Measurements from ENCODE around the gene DNAJC30.
A peak's percentile ranks its signal among the peaks of the same experiment; 100 is the strongest.

DNAJC30 gene

DNA sequence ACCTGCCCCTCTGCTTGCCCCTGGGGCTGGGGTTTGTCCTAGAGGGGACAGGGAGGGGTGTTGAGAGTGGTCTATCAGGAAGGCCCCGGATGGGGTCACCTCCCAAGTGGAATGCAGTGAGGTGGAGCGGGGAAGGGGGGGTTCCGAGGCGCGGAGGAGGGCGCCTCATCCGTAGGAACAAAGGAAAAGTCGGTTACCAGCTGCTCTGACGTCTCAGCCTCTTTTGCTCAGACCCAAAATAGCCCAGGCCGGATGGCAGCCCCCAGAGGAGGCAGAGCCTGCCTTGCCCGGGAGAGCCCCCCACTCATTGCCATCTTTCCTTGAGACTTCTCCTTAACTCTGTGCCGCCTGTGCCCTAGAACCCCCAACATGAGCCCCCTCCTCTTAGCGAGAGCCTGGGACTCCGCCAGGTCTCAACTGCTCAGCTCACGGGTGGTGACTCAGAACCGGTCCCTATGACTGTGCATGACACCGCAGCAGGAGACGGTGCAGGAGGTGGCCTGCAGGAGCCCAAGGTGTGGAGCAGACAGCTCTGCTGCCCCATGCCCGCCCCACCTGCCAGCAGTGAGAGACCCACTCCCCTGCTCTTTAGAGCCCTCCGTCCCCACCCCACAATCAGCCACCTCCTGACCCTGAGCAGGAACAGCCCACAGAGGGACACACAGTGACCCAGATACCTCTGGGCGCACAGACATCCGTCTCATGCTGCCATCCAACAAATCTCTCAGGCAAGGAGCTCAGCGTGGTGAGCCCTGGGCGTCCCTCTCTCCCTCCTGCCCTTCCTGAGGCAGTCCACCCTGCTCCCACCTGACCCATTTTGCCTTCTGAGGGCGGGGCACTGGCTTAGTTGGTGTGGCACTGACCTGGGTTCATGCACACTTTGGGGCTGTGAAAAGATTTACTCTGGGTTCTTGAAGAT, 23.1 kb upstream of the DNAJC30 start:
- no peaks in the 10 kb centered on the region for H3K36me3 ChIP-seq (ENCODE audit: control insufficient read depth, low read depth, low read length)
- no peak overlapping the region for H3K9ac ChIP-seq (ENCODE audit: low read length)
- peaks cover 12% of the 10 kb centered on the region for H3K4me1 ChIP-seq (ENCODE audit: control insufficient read depth, low read depth, low read length)
- H3K9me3 ChIP-seq (ENCODE audit: control insufficient read depth, low read depth, low read length) = no peaks in the 10 kb centered on the region
- H3K4me3 ChIP-seq (ENCODE audit: low read length) = no peak overlapping the region
- H3K27me3 ChIP-seq (ENCODE audit: control insufficient read depth, insufficient read depth, low read length) = no peaks in the 10 kb centered on the region
- H3K27ac ChIP-seq (ENCODE audit: low read length) = no peak overlapping the region

DNA sequence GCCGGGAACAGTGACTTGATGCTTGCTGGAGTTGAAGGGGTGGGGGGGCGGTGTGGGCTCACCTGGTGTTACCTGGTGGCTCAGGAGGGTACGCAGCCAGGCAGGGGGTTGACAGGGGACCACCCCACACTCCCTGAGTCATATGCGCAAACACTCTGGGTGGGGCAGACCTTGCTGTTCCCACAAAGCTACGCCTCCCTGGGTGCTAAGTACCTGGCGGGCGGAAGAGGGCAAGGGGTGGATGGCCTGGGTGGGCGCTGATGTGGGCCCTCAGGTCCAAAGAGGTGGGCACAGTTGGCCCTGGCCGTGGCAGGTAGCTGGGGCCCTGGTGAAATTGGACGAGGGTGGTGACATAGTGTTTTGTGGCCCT, 22.3 kb upstream of the DNAJC30 start:
- no peak overlapping the region for H3K27ac ChIP-seq (ENCODE audit: low read length)

GRCh38 chr7:73704640-73705550, 21.6 kb upstream of the DNAJC30 start:
- no peaks in the 10 kb centered on the region for H3K36me3 ChIP-seq (ENCODE audit: control insufficient read depth, low read depth, low read length)
- peaks cover 12% of the 10 kb centered on the region for H3K4me1 ChIP-seq (ENCODE audit: control insufficient read depth, low read depth, low read length)
- H3K9me3 ChIP-seq (ENCODE audit: control insufficient read depth, low read depth, low read length) = no peaks in the 10 kb centered on the region
- H3K27me3 ChIP-seq (ENCODE audit: control insufficient read depth, insufficient read depth, low read length) = no peaks in the 10 kb centered on the region
- H3K9ac ChIP-seq (ENCODE audit: low read length) = no peak overlapping the region
- H3K4me3 ChIP-seq (ENCODE audit: low read length) = no peak overlapping the region
- H3K27ac ChIP-seq (ENCODE audit: low read length) = no peak overlapping the region

More for the DNA sequence above, 22.3 kb upstream of the DNAJC30 start:
- Histone ChIP-seq H3K36me3 (ENCODE audit: control insufficient read depth, low read depth, low read length) (no peaks in the 10 kb centered on the region), H3K4me1 (ENCODE audit: control insufficient read depth, low read depth, low read length) (peaks cover 12% of the 10 kb centered on the region), H3K4me3 (ENCODE audit: low read length) (no peak overlapping the region), H3K9me3 (ENCODE audit: control insufficient read depth, low read depth, low read length) (no peaks in the 10 kb centered on the region), H3K9ac (ENCODE audit: low read length) (no peak overlapping the region), H3K27me3 (ENCODE audit: control insufficient read depth, insufficient read depth, low read length) (no peaks in the 10 kb centered on the region)

DNA sequence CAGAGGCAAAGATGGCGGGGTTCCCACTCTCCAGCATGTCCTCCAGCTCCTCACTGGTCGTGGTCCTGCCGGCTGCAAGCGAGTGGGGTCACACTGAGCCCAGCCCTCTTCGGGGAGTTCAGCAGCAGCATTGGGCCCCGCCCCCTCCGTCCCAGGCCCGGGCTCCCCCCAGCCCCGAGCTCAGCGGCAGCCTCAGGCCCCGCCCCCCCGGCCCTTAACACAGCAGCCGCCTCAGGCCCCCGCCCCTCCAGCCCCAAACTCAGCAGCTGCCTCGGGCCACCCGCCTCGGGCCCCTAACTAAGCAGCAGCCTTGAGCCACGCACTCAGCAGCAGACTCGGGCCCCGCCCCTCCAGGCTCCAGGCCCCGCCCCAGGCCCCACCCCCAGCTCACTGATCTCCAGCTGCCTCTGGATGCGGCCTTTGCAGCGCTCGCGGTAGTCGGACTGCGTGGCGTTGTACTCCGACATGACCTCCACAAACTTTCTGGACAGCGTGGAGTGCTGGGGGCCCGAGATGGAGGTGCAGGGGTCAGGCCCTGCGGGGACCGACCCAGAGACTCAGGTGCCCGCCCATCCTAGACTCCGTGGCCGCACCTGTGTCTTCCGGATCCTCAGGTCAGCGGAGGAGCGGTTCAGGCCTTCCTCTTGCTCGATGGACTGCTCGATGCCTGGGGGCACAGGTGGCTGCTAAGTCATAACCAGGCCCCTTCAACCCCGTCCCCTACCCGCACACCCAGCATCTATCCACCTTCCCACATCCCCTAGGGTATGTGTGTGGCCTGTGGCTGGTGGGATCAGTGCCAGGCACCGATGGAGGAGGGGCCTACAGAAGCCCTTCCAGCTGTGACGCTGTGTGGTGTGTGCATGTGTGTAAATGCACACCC, 20.7 kb upstream of the DNAJC30 start:
- Histone ChIP-seq H3K9ac (ENCODE audit: low read length) (no peak overlapping the region), H3K27ac (ENCODE audit: low read length) (no peak overlapping the region), H3K4me1 (ENCODE audit: control insufficient read depth, low read depth, low read length) (peaks cover 12% of the 10 kb centered on the region), H3K4me3 (ENCODE audit: low read length) (peak overlapping the region; percentile 54), H3K36me3 (ENCODE audit: control insufficient read depth, low read depth, low read length) (peaks cover 2% of the 10 kb centered on the region), H3K27me3 (ENCODE audit: control insufficient read depth, insufficient read depth, low read length) (no peaks in the 10 kb centered on the region), H3K9me3 (ENCODE audit: control insufficient read depth, low read depth, low read length) (no peaks in the 10 kb centered on the region)

- Histone ChIP-seq H3K4me1 (ENCODE audit: control insufficient read depth, low read depth, low read length) (peaks cover 12% of the 10 kb centered on the region), H3K4me3 (ENCODE audit: low read length) (peak overlapping the region; percentile 54), H3K27ac (ENCODE audit: low read length) (no peak overlapping the region), H3K36me3 (ENCODE audit: control insufficient read depth, low read depth, low read length) (peaks cover 8% of the 10 kb centered on the region), H3K27me3 (ENCODE audit: control insufficient read depth, insufficient read depth, low read length) (no peaks in the 10 kb centered on the region), H3K9ac (ENCODE audit: low read length) (no peak overlapping the region), H3K9me3 (ENCODE audit: control insufficient read depth, low read depth, low read length) (no peaks in the 10 kb centered on the region)
Measured at GRCh38 chr7:73703225-73703624, 20.0 kb upstream of the DNAJC30 start.

DNA sequence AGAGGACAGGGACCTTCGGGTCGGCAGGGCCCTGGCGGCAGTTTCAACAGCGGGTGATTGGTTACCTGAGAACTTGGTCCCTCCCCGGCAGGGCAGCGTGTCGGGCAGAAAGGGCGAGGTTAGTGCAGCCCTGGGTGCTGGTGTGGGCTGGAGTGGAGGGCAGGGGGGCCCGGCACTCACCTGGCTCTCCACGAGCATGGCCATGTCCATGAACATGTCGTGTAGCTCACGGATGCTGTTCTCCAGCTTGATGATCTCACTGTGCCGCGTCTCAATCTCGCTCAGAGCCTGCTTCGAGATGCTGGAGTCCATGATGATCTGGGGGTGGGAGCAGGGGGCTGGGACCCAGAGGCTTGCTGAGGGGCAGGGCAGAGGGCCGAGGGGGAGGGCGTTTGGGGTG, 19.4 kb upstream of the DNAJC30 start:
- H3K27ac ChIP-seq (ENCODE audit: low read length) = no peak overlapping the region
- peaks cover 12% of the 10 kb centered on the region for H3K4me1 ChIP-seq (ENCODE audit: control insufficient read depth, low read depth, low read length)
- H3K9me3 ChIP-seq (ENCODE audit: control insufficient read depth, low read depth, low read length) = no peaks in the 10 kb centered on the region
- H3K27me3 ChIP-seq (ENCODE audit: control insufficient read depth, insufficient read depth, low read length) = no peaks in the 10 kb centered on the region
- H3K4me3 ChIP-seq (ENCODE audit: low read length) = no peak overlapping the region
- peaks cover 12% of the 10 kb centered on the region for H3K36me3 ChIP-seq (ENCODE audit: control insufficient read depth, low read depth, low read length)
- H3K9ac ChIP-seq (ENCODE audit: low read length) = no peak overlapping the region

DNA sequence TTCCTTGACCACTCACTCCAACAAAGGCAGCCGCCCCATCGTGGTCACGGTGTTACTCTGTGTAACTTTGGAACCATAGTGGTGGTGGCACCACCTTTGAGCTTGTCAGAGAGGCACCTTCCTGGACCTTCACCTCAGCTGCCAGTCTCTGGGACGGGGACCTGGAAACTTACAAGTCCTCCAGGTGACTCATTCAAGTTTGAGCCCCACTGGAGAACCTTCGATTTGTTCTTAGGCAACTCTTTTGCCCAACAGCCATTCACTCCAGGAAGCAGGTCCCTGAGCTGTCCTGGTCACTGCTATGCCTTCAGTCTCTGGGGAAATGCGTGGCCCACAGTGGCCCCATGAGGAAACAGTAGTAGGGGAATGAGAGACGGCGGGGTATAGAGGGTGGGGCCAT, 19.0 kb upstream of the DNAJC30 start:
- peaks cover 17% of the 10 kb centered on the region for H3K36me3 ChIP-seq (ENCODE audit: control insufficient read depth, low read depth, low read length)
- H3K4me3 ChIP-seq (ENCODE audit: low read length) = no peak overlapping the region
- no peaks in the 10 kb centered on the region for H3K9me3 ChIP-seq (ENCODE audit: control insufficient read depth, low read depth, low read length)
- H3K27me3 ChIP-seq (ENCODE audit: control insufficient read depth, insufficient read depth, low read length) = no peaks in the 10 kb centered on the region
- H3K9ac ChIP-seq (ENCODE audit: low read length) = no peak overlapping the region
- peaks cover 12% of the 10 kb centered on the region for H3K4me1 ChIP-seq (ENCODE audit: control insufficient read depth, low read depth, low read length)
- H3K27ac ChIP-seq (ENCODE audit: low read length) = no peak overlapping the region

DNA sequence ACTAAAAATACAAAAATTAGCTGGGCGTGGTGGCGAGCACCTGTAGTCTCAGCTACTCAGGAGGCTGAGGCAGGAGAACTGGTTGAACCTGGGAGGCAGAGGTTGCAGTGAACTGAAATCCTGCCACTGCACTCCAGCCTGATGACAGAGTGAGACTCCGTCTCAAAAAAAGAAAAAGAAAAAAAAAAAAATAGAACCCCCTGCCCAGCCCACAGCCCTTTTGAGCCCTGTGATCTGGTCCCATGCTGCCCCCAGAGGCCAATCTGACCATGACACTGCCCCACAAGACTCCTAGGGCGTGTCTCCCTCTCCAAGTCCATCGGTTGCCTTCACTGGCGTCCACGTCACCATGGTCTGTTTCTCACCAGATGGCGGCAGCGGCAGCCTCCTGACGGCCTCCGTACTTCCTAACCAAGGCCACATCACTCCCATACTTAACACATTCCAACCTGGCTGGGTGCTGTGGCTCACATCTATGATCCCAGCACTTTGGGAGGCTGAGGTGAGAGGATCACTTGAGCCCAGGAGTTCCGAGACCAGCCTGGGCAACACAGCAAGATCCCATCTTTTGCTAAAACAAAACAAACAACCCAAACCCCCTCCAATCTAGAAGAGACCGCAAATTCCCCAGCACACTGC, 18.2 kb upstream of the DNAJC30 start:
- H3K4me1 ChIP-seq (ENCODE audit: control insufficient read depth, low read depth, low read length) = peaks cover 12% of the 10 kb centered on the region
- no peaks in the 10 kb centered on the region for H3K9me3 ChIP-seq (ENCODE audit: control insufficient read depth, low read depth, low read length)
- H3K27ac ChIP-seq (ENCODE audit: low read length) = no peak overlapping the region
- H3K27me3 ChIP-seq (ENCODE audit: control insufficient read depth, insufficient read depth, low read length) = no peaks in the 10 kb centered on the region
- H3K36me3 ChIP-seq (ENCODE audit: control insufficient read depth, low read depth, low read length) = peaks cover 24% of the 10 kb centered on the region
- no peak overlapping the region for H3K4me3 ChIP-seq (ENCODE audit: low read length)
- no peak overlapping the region for H3K9ac ChIP-seq (ENCODE audit: low read length)

DNA sequence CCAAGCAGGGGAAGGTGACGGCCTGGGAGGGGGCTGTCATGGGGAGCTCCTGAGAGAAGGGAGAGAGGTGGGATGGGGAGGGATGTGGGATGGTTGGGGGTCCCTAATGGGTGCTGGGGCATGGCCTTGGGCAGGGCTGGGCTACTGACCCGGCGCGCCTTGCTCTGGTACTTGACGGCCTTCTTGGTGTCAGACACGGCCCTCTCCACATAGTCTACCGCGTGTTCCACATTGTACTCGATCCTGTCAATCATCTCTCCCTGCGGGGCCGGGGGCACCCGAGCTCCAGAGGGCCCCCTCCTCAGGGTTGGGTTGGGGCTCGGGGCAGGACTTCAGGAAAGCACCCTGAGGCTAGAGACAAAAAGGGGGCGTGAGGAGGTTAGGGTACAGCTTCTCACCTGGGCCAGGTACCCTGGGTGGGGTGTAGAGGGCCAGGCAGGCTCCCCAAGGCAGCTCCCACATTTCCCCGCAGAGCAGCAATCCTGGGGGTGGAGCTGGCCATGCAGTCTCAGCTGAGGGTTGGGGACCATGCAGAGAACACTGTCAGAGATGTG, 17.4 kb upstream of the DNAJC30 start:
- Histone ChIP-seq H3K27me3 (ENCODE audit: control insufficient read depth, insufficient read depth, low read length) (no peaks in the 10 kb centered on the region), H3K36me3 (ENCODE audit: control insufficient read depth, low read depth, low read length) (peaks cover 32% of the 10 kb centered on the region), H3K9me3 (ENCODE audit: control insufficient read depth, low read depth, low read length) (no peaks in the 10 kb centered on the region), H3K4me3 (ENCODE audit: low read length) (no peak overlapping the region), H3K9ac (ENCODE audit: low read length) (no peak overlapping the region), H3K27ac (ENCODE audit: low read length) (no peak overlapping the region), H3K4me1 (ENCODE audit: control insufficient read depth, low read depth, low read length) (peaks cover 12% of the 10 kb centered on the region)

DNA sequence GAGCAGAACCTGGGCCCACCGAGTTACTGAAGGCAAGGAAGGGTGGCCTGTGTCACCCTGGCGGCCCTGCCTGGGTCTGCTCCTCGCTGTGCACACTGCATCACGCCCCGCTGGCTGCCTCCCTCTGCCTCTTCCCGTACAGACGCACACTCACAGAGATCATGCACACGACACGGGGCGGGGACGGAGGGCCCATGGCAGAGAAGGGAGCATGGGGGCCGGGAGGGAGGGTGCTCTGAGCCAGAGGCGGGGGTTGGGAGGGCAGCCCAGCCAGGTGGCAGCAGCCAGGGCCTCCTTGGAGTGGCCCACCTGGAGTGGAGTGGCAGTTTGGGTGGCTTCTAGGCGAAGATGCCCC, 16.8 kb upstream of the DNAJC30 start:
- peaks cover 12% of the 10 kb centered on the region for H3K4me1 ChIP-seq (ENCODE audit: control insufficient read depth, low read depth, low read length)
- no peaks in the 10 kb centered on the region for H3K27me3 ChIP-seq (ENCODE audit: control insufficient read depth, insufficient read depth, low read length)
- no peak overlapping the region for H3K9ac ChIP-seq (ENCODE audit: low read length)
- no peaks in the 10 kb centered on the region for H3K9me3 ChIP-seq (ENCODE audit: control insufficient read depth, low read depth, low read length)
- no peak overlapping the region for H3K27ac ChIP-seq (ENCODE audit: low read length)
- no peak overlapping the region for H3K4me3 ChIP-seq (ENCODE audit: low read length)
- H3K36me3 ChIP-seq (ENCODE audit: control insufficient read depth, low read depth, low read length) = peaks cover 35% of the 10 kb centered on the region

Measured in iPS-18a (cell line).